Right atrium auricular region (tissue), 2 donors: ENCODE data around the gene CSGALNACT2. TPM values are rescaled to one million over a fixed set of nuclear protein-coding genes. Genes with fewer than 3 reads are reported as not detected.

Experiments used
- DNase-seq: peaks from one replicate; pipeline ENCODE4 v3.0.0-alpha.2; 2019; ENCODE audit warnings: low spot score
- H3K27ac ChIP-seq, 2 donors: fragments of 200-600 bp; sonication (generic); 1 replicate in 1 of 2; 2 replicates in 1 of 2; pipeline ENCODE4 v1.5.1; 2016 to 2019
- H3K27me3 ChIP-seq, 2 donors: fragments of 200-600 bp; sonication (generic); one replicate each; pipeline versions ENCODE4 v1.5.1 to v1.6.0; 2017 to 2019
- H3K36me3 ChIP-seq: fragments of 200-600 bp; sonication (generic); one replicate; pipeline ENCODE4 v1.5.1; 2016
- H3K4me1 ChIP-seq, 2 donors: fragments of 200-600 bp; sonication (generic); one replicate each; pipeline versions ENCODE4 v1.5.1 to v1.6.0; 2017 to 2019
- H3K4me3 ChIP-seq, 2 donors: fragments of 200-600 bp; sonication (generic); 1 replicate in 1 of 2; 2 replicates in 1 of 2; pipeline ENCODE4 v1.5.1; 2017 to 2019; ENCODE audit warnings: mild to moderate bottlenecking in 1 of 2, moderate library complexity in 1 of 2
- H3K9me3 ChIP-seq, 2 donors: fragments of 200-600 bp; sonication (generic); one replicate each; pipeline ENCODE4 v1.5.1; 2019
- CTCF ChIP-seq, 2 donors: fragments of 200-600 bp; sonication (generic); IDR thresholded peaks; one replicate each; pipeline ENCODE4 v1.5.1; 2019; ENCODE audit warnings: antibody characterized with exemption in 2 of 2
- total RNA-seq, 2 donors: library from RNA; depleted of rRNA; stranded (reverse); fragments of >200 nt; gene quantifications; one replicate each; pipeline ENCODE4 v1.1.0, GENCODE V29; 2016

CSGALNACT2 gene
- total RNA-seq, 2 donors from 2014 or later: 10.0 to 14.9 TPM

GRCh38 chr10:43211030-43211429 lies 72.8 kb downstream of the CSGALNACT2 start:
- no peak for TF ChIP-seq CTCF (IDR thresholded peaks at IDR 0.05)
- no peaks in the 10 kb centered on the region for H3K9me3 ChIP-seq

GRCh38 chr10:43211431-43212042 lies 73.3 kb downstream of the CSGALNACT2 start:
- no peak overlapping the region for H3K27ac ChIP-seq
- H3K4me1 ChIP-seq: peaks cover 0 to 12% of the 10 kb centered on the region in 2 donors
- no peaks in the 10 kb centered on the region for H3K27me3 ChIP-seq
- no peak overlapping the region for H3K4me3 ChIP-seq
- H3K9me3 ChIP-seq: no peaks in the 10 kb centered on the region
- no peak for DNase-seq
- H3K36me3 ChIP-seq: no peaks in the 10 kb centered on the region
- no peak for TF ChIP-seq CTCF (IDR thresholded peaks at IDR 0.05)

More at GRCh38 chr10:43211030-43211429, 72.8 kb downstream of the CSGALNACT2 start:
- Histone ChIP-seq H3K4me1 (peaks cover 0 to 12% of the 10 kb centered on the region in 2 donors), H3K27ac (no peak overlapping the region), H3K36me3 (no peaks in the 10 kb centered on the region), H3K27me3 (no peaks in the 10 kb centered on the region), H3K4me3 (no peak overlapping the region)
- no peak for DNase-seq

- no peak for TF ChIP-seq CTCF (IDR thresholded peaks at IDR 0.05)
- Histone ChIP-seq H3K4me1 (peaks cover 0 to 12% of the 10 kb centered on the region in 2 donors), H3K27ac (no peak overlapping the region), H3K36me3 (no peaks in the 10 kb centered on the region), H3K4me3 (no peak overlapping the region), H3K9me3 (no peaks in the 10 kb centered on the region), H3K27me3 (no peaks in the 10 kb centered on the region)
- no peak for DNase-seq
Measured at GRCh38 chr10:43212043-43212721, 73.9 kb downstream of the CSGALNACT2 start.

GRCh38 chr10:43214071-43214955 lies 76.1 kb downstream of the CSGALNACT2 start:
- no peak for TF ChIP-seq CTCF (IDR thresholded peaks at IDR 0.05)
- no peak for DNase-seq
- H3K27ac ChIP-seq: no peak overlapping the region
- peaks cover 0 to 12% of the 10 kb centered on the region in 2 donors for H3K4me1 ChIP-seq
- H3K27me3 ChIP-seq: no peaks in the 10 kb centered on the region
- H3K9me3 ChIP-seq: no peaks in the 10 kb centered on the region
- no peaks in the 10 kb centered on the region for H3K36me3 ChIP-seq
- no peak overlapping the region for H3K4me3 ChIP-seq

GRCh38 chr10:43214956-43215561 lies 76.8 kb downstream of the CSGALNACT2 start:
- H3K4me1 ChIP-seq: peaks cover 0 to 12% of the 10 kb centered on the region in 2 donors
- no peak for TF ChIP-seq CTCF (IDR thresholded peaks at IDR 0.05)
- H3K36me3 ChIP-seq: no peaks in the 10 kb centered on the region
- no peak overlapping the region for H3K4me3 ChIP-seq
- no peak overlapping the region for H3K27ac ChIP-seq
- DNase-seq: no peak
- no peaks in the 10 kb centered on the region for H3K27me3 ChIP-seq
- no peaks in the 10 kb centered on the region for H3K9me3 ChIP-seq
